GM12864 (cell line): Measurements from ENCODE around the gene PF4V1.

Experiments
- DNase-seq: peaks from one replicate; pipeline ENCODE4 v3.0.0-alpha.2; 2011; ENCODE audit warnings: low read depth
- H3K4me3 ChIP-seq: 2 replicates; pipeline ENCODE4 v1.5.1; 2011; ENCODE audit warnings: mild to moderate bottlenecking, low read depth, low read length, control low read depth
- CTCF ChIP-seq: IDR thresholded peaks from 2 replicates; pipeline ENCODE4 v1.5.1; 2011; ENCODE audit warnings: low read depth, mild to moderate bottlenecking, moderate library complexity, low read length, control low read depth, inconsistent platforms; ENCODE audit errors: missing control alignments

The PF4V1 gene

GRCh38 chr4:73821325-73821724 is 31.8 kb upstream of the PF4V1 start:
- no peak for TF ChIP-seq CTCF
- DNase-seq = no peak
- no peak overlapping the region for H3K4me3 ChIP-seq

- DNase-seq = no peak
- no peak for TF ChIP-seq CTCF
- H3K4me3 ChIP-seq = no peak overlapping the region
Measured at GRCh38 chr4:73822389-73822788, 30.7 kb upstream of the PF4V1 start.

GRCh38 chr4:73822812-73823504 is 30.1 kb upstream of the PF4V1 start:
- no peak for TF ChIP-seq CTCF
- no peak for DNase-seq
- H3K4me3 ChIP-seq = no peak overlapping the region

GRCh38 chr4:73823760-73824159 is 29.3 kb upstream of the PF4V1 start:
- TF ChIP-seq CTCF = no peak
- no peak for DNase-seq
- H3K4me3 ChIP-seq = no peak overlapping the region

- no peak for DNase-seq
- no peak for TF ChIP-seq CTCF
- no peak overlapping the region for H3K4me3 ChIP-seq
Measured at GRCh38 chr4:73828956-73829355, 24.1 kb upstream of the PF4V1 start.

DNA sequence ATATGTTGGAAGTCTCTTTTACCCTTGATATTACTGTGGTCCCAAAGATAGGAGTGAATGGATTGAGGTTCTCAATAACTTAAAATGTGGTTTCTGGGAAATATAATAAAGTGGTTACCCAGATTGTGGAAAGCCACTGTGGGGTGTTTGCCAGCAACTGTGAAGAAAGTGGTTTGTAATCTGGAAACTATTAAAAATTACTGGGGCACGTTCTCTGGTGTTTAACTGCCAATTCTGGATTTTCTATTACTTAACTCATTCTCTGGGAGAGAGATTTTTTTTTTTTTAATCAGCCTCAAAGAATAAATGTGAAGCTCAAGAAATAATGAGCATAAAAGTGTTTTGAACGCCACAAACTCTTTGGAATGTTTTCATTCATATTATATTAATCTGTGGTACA is 21.5 kb upstream of the PF4V1 start:
- no peak for TF ChIP-seq CTCF
- no peak overlapping the region for H3K4me3 ChIP-seq
- no peak for DNase-seq

- no peak for DNase-seq
- no peak for TF ChIP-seq CTCF
- H3K4me3 ChIP-seq = no peak overlapping the region
Measured at GRCh38 chr4:73832651-73833237, 20.4 kb upstream of the PF4V1 start.
